Mesothelial cell of epicardium (in vitro differentiated cells): ENCODE measurements around the gene NSD1. TPM values are rescaled to one million over a fixed set of nuclear protein-coding genes. Genes with fewer than 3 reads are reported as not detected.

Source experiments
- DNase-seq, 2 experiments: peaks; one replicate each; pipeline ENCODE4 v3.0.0; 2021; ENCODE audit warnings: low spot score in 2 of 2; ENCODE audit not compliant: unreplicated experiment in 2 of 2
- H3K27ac Mint-ChIP-seq: 2 replicates; pipeline ENCODE4 v1.8.0; 2021; ENCODE audit warnings: mixed read lengths
- H3K27me3 Mint-ChIP-seq: 2 replicates; pipeline ENCODE4 v1.8.0; 2021; ENCODE audit warnings: low read depth, mixed read lengths
- H3K36me3 Mint-ChIP-seq: 2 replicates; pipeline ENCODE4 v1.8.0; 2021; ENCODE audit warnings: mixed read lengths
- H3K4me1 Mint-ChIP-seq: 2 replicates; pipeline ENCODE4 v1.8.0; 2021; ENCODE audit warnings: mixed read lengths
- H3K4me3 Mint-ChIP-seq: 2 replicates; pipeline ENCODE4 v1.8.0; 2021; ENCODE audit warnings: mild to moderate bottlenecking, moderate library complexity, mixed read lengths
- H3K9me3 Mint-ChIP-seq: 2 replicates; pipeline ENCODE4 v1.8.0; 2021; ENCODE audit warnings: mixed read lengths
- CTCF ChIP-seq: fragments of 200-600 bp; sonication (generic); IDR thresholded peaks from one replicate; pipeline ENCODE4 v1.5.0; 2021; ENCODE audit warnings: antibody characterized with exemption; ENCODE audit not compliant: unreplicated experiment
- total RNA-seq: library from RNA; stranded (reverse); gene quantifications from 3 replicates; pipeline ENCODE4 v1.2.1, GENCODE V29; 2021

The NSD1 gene
- total RNA-seq, 1 donor from 2014 or later: 164 TPM

DNA sequence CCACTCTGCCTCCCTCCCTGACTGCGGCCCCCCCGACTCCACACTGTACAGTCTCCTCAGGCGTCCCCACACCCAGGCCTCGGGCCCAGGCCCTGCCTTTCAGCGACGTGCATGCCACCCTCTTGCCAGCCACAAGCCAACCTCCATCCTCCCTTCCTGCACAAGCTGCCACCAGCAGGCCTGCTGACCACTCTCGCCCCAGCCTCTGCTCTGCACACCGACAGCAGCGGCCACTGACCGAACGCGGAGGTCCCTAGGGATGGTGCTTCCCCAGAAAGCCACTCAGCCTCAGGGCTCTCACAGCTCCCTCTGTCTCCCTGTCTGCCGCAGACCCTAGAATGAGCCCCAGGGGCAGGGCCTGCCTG lies 199.3 kb downstream of the NSD1 start:
- H3K9me3 Mint-ChIP-seq: no peaks in the 10 kb centered on the region
- H3K4me1 Mint-ChIP-seq: no peaks in the 10 kb centered on the region
- no peak for TF ChIP-seq CTCF
- DNase-seq: no peak
- peaks cover 29% of the 10 kb centered on the region for H3K36me3 Mint-ChIP-seq
- no peak overlapping the region for H3K4me3 Mint-ChIP-seq
- no peaks in the 10 kb centered on the region for H3K27me3 Mint-ChIP-seq
- no peak overlapping the region for H3K27ac Mint-ChIP-seq

GRCh38 chr5:177333420-177334154 lies 200.0 kb downstream of the NSD1 start:
- Mint-ChIP-seq H3K4me1 (no peaks in the 10 kb centered on the region), H3K9me3 (no peaks in the 10 kb centered on the region), H3K36me3 (peaks cover 29% of the 10 kb centered on the region), H3K27ac (no peak overlapping the region), H3K4me3 (no peak overlapping the region), H3K27me3 (no peaks in the 10 kb centered on the region)
- no peak for TF ChIP-seq CTCF
- no peak for DNase-seq

- no peaks in the 10 kb centered on the region for H3K4me1 Mint-ChIP-seq
- peaks cover 29% of the 10 kb centered on the region for H3K36me3 Mint-ChIP-seq
- H3K27ac Mint-ChIP-seq: no peak overlapping the region
- no peak overlapping the region for H3K4me3 Mint-ChIP-seq
- H3K27me3 Mint-ChIP-seq: no peaks in the 10 kb centered on the region
- no peak for TF ChIP-seq CTCF
- DNase-seq: no peak
- H3K9me3 Mint-ChIP-seq: no peaks in the 10 kb centered on the region
Observed at GRCh38 chr5:177334155-177334551, 200.6 kb downstream of the NSD1 start.

- Mint-ChIP-seq H3K27me3 (no peaks in the 10 kb centered on the region), H3K4me1 (no peaks in the 10 kb centered on the region), H3K27ac (no peak overlapping the region), H3K9me3 (no peaks in the 10 kb centered on the region), H3K4me3 (no peak overlapping the region), H3K36me3 (peaks cover 32% of the 10 kb centered on the region)
- DNase-seq: no peak
- TF ChIP-seq CTCF: no peak
Observed at GRCh38 chr5:177334781-177335700, 201.5 kb downstream of the NSD1 start.

DNA sequence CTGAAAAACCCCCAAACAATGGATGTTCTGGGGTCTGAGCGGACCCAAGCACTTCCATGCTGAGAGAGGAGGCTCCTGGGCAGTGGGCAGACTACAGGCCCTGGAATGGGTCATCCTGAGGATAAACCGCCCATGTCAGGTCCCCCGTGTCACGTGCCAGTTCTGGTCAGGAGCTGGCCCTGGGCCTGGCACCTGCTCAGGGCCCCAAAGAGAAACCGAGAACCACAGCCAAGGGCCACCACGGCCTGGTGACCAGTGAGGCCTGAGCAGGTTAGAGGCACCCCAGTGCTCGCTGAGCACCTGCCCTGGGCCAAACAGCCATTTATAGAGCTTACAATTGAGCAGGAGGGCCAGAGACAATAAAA lies 202.1 kb downstream of the NSD1 start:
- no peak for TF ChIP-seq CTCF
- peaks cover 28% of the 10 kb centered on the region for H3K36me3 Mint-ChIP-seq
- H3K4me3 Mint-ChIP-seq: no peak overlapping the region
- H3K27me3 Mint-ChIP-seq: no peaks in the 10 kb centered on the region
- H3K27ac Mint-ChIP-seq: no peak overlapping the region
- H3K4me1 Mint-ChIP-seq: no peaks in the 10 kb centered on the region
- no peak for DNase-seq
- H3K9me3 Mint-ChIP-seq: no peaks in the 10 kb centered on the region
